Globus pallidus (tissue), 1 donor: ENCODE results near the gene TRAF5.
"Not testable (repeated sequence)": the region's sequence is repeated elsewhere in the genome, so short reads cannot be mapped to it uniquely, and the experiment has no call there.

Experiments
- DNase-seq: peaks from one replicate; pipeline ENCODE4 v3.0.0-alpha.2; 2015; ENCODE audit warnings: low spot score

The TRAF5 gene, protein sequence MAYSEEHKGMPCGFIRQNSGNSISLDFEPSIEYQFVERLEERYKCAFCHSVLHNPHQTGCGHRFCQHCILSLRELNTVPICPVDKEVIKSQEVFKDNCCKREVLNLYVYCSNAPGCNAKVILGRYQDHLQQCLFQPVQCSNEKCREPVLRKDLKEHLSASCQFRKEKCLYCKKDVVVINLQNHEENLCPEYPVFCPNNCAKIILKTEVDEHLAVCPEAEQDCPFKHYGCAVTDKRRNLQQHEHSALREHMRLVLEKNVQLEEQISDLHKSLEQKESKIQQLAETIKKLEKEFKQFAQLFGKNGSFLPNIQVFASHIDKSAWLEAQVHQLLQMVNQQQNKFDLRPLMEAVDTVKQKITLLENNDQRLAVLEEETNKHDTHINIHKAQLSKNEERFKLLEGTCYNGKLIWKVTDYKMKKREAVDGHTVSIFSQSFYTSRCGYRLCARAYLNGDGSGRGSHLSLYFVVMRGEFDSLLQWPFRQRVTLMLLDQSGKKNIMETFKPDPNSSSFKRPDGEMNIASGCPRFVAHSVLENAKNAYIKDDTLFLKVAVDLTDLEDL

DNA sequence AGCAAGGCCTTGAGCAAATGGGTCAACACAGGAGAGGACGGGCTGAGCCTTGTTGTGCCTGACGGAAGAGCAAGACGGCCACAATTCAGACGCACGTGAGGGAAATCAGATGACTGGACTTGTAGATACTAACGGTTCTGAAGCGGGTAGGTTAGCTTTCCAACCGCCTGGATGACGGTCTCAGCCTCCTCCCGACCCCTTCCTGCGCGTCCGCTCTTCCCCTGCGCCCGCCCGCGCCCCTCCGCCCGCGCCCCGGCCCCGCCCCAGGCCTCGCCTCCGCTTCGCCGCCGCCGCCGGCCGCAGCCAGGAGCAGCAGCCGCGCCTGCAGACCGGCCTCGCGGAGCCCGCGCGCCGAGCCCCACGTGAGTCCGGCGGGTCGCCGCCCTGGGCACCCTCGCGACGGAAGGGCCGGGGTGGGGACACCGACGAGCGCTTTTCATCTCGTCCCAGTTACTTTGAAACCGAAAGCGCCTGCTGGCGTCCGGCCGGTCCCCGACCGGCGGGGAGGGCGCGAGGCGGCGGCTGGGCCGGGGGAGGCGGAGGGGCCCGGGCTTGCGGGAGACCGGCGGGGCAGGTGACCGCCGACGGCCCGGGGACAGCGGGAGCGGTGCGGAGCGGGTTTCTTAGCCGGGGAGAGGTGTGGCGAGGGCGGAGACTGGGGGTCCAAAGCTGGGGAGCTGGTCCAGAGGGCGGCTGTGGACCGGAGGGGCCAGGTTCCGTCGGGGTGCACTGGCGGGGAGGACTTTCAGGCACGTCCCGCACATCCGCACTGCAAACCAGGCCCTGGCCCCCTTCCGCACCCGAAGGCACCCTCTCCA lies at the start of gene TRAF5:
Gene TRAF5 (plus strand): TSS at position 306 of the 818 bp plus-strand sequence. CDS start 26,407 bp downstream, outside the sequence.
- peak; percentile 25 for DNase-seq

DNA sequence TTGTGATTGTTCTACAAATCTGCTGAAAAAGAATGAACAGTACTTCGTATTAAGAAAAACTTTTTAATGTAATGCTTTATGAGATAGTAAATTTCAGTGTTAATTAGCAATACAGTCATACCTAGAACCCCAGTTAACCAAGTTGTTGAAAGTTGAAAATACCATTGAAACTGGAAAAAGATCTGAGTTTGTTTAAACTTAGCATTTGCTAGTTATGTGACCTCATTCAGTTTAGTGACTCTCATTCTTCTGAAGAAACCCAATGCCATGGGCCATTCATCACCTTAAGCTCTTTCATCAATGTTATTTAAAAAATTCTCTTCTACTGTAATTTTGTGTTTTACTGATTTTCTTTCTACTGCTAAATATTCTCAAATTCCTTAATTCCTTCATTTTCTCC lies 47.3 kb upstream of the TRAF5 start:
- DNase-seq, result no peak

DNA sequence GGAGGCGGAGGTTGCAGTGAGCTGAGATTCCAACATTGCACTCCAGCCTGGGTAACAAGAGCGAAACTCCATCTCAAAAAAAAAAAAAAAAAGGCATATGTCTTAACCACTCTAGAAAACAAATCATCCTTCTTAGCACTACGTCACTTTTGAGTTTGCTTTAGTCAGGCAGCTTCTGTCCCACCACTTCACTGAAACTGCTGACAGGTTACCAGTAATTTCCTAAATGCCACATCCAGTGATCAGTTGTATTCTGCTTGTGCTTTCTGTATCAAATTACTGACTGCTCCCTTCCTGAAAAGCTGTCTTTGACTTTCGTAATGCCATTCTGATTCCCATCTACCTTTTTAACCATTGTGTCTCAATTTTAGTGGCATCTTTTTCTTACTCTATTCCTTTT lies 45.7 kb upstream of the TRAF5 start:
- DNase-seq, result no peak

DNA sequence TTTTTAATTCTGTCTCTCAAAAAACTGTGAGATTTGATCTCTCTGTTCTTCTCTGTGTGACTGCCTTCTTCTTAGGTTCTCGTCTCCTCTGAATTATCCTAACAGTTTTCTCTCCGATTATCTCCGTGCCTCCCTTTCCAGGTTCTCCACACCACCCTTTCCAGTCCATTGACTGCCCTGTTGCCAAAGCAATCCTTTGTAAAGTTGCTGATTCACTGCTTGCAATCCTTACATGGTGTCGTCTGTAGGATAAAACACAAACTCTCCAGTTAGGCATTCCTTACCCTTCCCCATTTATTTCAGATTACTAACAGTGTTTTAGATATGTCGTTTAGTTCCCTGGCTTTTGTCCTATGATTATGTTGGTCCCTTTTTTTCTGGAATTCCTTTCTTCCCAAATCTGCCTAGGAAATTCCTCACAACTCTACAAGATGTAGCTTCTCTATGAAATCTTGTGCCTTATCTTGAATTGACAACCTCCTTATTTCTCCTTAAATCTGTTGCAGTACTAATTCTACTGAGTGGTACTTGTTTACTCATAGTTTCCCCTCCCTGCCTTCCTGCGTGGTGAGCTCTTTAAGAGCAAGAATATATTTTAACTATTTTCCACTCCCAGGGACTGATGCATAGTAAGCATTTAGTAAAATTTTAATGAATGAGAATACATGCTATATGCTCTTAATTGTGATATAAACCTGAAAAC lies 45.2 kb upstream of the TRAF5 start:
- no peak for DNase-seq

DNA sequence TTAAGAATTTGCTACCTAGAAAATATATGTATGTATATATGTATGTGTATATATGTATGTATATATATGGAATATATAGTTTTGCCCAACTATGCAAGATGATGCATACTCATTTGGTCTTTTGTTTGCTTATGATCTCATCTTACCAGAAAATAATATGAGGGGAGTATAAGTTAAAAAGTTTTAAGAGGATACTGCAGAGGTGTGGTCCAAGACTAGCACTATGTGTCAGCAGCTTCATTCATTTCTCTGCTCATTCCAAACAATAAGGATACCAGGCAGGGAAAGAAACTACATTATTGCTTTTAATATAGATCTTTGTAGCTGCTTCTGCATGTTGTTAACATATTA lies 44.6 kb upstream of the TRAF5 start:
- DNase-seq, result no peak

DNA sequence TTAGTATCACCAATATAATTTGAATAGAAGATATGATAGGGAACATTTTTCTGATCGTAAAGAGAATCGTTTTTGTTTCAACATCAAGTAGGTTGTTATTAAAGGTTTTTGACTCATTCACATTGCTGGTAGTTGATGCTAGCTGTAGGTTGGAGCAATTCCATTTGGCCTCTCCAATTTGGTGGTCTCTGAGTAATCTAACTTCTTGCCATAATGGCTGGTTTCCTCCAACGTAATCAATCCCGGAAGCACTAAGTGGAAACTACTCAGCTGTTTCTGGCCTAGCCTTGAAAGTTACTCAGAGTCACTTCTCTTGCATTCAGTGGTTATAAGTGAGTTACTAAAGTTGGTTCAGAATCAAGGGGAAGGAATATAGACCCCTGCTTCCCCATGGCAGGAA lies 41.4 kb upstream of the TRAF5 start:
- DNase-seq, result no peak

DNA sequence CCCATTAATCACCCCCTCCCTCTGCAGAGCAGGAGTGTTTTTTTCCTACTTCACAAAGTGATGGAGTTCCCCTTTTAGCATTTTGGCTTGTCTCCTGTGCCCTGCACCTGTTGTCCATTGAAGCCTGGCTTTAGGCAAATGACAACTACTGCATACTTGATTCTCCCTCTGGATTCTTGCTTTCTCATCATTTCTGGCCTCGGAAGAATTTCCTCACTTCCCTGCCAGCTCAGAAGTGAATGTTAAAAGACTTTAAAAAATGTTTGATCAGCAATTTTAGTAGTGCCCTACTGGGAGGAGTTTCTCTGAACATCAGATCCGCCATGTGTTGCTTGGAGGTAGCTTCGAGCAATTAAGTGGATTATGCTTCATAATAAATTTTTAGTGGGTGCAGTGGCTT lies 39.4 kb upstream of the TRAF5 start:
- no peak for DNase-seq

DNA sequence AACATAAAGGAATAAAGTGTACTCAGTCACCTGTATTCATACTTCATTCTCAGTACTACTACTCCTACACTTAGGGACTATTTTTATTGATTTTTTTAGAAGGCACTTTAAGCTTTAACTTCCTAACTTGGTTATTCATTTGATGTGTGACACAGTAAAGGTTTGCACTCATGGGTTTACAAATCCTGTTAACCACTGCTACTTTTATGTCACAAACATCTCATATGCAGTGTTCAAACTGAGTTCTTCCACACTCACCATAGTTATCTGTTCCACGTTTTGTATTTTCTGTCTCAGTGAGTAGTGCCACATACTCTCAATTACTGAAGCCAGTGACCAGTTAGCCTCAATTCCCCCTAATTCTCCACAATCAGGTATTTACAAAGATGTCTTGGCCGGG lies 34.2 kb upstream of the TRAF5 start:
- DNase-seq, result no peak

DNA sequence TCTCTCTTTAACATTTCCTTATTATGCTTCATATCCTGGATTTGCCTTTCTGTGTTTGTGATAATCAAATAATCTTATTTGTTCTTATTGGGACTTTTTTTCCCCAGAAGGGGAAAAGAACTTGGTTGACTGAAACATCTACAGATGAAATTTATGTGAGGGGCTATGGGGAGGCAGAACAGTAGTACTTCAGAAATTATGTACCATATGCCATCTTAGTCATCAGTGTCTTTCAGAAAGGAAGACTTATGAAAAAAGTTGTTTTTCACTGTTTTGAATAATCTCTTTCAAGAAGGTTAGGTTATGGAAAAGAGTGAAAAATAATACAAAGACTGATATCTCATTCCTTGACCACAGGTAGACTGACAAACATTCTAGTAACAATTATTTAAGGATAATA lies 30.2 kb upstream of the TRAF5 start:
- DNase-seq, result no peak

DNA sequence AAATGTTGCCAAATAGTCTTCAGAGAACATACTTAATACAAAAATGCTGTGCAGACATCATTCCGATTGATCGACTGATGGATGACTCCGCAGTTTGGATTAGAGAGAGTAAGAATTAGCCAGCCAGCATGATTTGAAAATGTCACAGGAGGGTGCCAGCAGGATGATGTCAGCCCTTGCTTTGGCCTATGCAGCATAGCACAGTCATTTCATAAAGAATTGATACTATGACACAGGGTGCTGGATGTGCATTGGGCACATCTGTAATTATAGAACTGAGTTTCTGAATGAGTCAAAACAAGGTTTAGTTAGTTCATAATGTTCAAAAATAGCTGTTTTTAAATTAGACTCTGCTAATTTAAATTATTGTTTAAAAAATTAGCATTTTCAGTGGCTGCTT lies 21.6 kb upstream of the TRAF5 start:
- DNase-seq, result peak; percentile 21

DNA sequence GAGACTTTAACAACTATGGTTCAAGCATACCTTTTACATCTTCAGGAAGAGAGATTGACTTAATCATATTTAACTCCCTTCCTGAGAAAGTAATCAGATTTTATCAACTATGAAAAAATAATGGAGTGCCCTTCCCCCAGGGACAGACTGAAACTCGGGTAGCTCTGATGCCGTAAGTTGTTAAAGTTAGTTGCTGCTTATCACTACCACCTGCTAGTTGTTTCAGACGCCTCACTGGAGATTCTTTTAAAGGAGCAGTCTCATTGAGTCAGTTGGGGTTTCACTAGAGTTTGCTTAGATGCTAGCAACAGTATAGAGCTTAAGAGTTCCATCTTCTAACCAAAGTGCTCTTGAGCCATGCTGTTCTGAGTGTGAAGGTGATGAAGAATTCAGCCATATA lies 17.0 kb upstream of the TRAF5 start:
- DNase-seq, result no peak

DNA sequence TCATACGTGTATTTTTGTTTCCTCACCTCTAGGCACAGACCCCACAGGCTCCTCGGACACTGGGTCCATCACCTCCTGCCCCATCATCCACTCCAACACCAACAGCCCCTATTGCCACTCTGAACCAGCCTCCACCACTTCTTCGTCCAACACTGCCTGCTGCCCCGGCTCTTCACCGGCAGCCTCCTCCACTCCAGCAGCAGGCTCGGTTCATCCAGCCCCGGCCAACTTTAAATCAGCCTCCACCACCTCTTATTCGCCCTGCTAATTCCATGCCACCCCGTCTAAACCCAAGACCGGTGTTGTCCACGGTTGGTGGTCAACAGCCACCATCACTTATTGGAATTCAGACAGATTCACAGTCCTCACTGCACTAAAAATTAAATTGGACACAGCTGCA lies 13.2 kb upstream of the TRAF5 start:
- no peak for DNase-seq

DNA sequence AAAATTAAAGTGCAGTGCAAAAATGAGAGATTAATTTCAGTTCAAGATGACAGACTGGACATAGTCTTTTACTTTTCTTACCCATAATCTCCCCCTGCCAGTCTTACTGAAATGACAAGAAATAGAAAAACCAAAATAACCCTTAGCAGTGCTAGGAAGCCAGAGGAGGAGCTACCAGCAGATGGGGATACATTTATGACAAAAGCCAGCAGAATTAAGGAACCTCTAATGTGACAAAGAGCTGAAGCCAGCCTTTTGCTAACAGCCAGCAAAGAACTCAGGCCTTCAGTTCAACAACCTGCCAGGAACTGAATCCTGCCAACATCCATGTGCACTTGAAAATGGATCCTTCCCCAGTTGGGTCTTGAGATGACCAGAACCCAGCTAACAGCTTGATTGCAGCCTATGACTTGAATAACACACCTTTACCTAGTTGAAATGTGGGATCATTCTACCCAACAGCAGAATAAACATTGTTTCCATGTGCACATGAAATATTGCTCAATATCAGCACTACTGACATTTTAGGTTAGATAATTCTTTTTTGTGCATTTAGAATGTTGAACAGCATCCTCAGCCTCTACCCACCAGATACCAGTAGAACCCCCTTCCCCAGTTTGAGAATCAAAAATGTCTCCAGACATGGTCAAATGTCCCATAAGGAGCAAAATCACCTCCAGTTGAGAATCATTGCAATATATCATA lies 7.9 kb upstream of the TRAF5 start:
- DNase-seq, result no peak

DNA sequence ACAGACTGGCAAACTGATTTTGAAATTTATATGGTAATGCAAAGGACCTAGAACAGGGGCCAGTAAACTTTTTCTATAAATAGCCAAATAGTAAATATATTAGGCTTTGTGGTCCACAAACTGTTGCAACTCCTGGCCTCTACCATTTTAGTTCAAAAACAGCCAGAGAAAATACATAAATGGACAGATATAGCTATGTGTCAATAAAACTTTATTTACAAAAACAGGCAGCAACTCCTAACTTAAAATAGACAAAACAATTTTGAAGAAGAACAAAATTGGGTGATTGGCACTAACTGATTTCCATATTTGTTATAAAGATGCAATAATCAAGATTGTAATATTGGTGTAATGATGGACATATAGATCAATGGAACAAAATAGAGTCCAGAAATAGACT lies 6.7 kb upstream of the TRAF5 start:
- DNase-seq, result no peak

DNA sequence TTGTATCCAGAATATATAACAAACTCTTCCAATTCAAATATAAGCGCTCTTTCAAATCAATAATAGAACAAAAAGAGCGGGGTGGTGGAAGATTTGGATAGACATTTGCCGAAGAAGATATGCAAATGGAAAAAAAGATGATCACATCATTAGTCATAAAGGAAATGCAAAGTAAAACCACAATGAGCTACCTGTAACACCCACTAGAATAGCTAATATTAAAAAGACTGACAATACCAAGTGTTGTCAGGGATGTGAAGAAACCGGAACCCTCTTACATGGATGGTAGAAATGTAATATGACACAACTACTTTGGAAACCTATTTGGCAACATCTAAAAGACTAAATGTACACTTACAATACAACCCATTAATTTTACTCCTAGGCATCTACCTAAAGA lies 5.7 kb upstream of the TRAF5 start:
- DNase-seq, result no peak

DNA sequence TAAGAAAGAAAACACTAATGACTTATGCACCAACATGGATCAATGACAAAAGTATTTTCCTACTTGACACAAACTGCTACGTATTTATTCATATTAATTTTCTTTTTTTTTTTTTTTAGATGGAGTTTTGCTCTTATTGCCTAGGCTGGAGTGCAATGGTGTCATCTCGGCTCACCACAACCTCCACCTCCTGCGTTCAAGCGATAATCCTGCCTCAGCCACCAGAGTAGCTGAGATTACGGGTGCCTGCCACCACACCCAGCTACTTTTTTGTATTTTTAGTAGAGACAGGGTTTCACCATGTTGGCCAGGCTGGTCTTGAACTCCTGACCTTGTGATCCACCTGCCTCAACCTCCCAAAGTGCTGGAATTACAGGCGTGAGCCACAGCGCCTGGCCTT lies 5.0 kb upstream of the TRAF5 start:
- DNase-seq, result not testable (repeated sequence)

DNA sequence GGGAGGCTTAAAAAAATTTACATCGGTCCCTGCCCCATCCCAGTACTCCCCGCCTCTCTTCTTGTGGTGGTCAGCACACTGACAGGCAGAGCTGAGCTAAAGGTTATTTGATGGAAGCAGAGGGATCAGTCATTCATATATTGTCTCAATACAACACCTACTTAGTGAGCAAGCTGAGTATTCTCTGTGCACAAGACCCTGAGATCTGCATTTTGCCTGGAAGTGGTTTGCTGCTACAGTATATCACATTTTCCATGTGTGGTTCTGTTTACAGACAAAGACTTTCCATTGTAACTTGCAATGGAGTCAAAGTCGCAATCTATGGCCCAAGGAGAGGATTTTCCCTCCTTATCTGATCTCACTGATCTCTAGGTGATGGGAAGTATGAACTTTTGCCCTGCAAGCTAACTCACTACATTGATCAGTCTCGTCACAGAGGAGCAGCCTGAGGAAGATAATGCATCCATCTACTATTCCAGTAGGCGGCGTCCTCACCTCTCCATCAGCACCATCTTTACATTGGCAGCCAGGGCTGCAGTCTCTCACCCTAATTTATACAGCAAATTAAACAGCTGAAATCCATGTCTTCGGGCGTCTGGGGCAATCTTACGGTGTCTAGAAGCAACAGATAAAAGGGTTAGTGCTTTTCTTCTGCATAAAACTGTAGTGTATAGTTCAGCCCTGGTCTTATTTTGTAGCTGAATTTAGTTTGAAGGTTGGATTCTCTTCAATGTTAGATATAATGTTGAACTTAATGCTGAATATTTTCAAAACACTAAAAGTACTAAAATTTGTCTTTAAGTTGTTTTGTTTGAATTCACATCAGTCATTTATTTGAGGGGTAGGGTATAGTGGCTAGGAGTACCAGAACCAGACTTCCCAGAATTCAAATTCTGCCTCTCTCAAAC lies 3.2 kb upstream of the TRAF5 start:
- DNase-seq, result peak; percentile 43

DNA sequence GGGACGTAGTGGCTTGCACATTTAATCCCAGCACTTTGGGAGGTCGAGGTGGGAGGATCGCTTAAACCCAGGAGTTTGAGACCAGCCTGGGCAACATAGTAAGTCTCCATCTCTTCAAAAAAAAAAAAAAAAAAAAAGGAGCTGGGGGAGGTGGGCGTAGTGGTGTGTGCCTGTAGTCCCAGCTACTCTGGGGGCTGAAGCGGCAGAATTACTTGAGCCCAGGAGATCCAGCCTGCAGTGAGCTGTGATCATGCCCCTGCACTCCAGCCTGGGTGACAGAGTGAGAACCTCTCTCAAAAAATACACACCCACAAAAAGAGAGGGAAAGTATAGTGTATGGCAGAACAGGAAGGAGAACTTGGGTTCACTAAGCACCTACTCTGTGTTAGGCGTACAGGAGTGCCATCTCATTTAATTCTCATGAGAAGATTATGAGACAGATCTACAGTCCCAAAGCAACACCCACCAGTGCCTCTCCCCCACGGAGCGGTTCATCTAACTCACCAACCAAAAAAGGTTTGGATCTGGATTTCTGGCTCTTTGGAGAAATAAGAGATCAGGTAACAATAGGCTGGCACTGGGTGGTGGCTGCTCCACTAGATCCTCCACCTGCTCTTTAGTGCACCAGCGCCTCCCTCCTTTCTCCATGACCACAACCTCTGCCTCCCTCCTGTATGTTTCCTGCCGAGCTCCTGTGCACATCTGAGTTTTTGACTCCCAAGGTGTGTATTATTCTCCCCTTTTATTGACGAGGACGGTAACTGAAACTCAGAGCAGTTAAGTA lies 1.4 kb upstream of the TRAF5 start:
- no peak for DNase-seq

DNA sequence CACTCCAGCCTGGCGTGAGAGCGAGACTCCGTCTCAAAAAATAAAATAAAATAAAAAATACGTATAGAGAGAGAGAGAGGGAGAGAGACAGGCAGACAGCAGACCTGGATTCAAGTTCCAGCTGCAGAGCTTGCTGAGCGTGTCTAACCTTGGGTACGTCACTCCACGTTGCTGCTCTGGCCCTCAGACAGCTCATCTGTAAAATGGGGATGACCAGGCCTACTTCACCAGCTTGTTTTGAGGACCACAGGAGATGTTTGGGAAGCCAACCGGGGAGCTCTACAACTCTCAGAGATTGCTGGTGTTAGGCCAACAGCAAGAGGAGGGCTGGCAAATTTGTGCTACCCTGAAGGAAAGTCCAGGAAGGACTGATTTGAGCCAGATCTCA lies 499 bp upstream of the TRAF5 start:
- DNase-seq, result no peak

DNA sequence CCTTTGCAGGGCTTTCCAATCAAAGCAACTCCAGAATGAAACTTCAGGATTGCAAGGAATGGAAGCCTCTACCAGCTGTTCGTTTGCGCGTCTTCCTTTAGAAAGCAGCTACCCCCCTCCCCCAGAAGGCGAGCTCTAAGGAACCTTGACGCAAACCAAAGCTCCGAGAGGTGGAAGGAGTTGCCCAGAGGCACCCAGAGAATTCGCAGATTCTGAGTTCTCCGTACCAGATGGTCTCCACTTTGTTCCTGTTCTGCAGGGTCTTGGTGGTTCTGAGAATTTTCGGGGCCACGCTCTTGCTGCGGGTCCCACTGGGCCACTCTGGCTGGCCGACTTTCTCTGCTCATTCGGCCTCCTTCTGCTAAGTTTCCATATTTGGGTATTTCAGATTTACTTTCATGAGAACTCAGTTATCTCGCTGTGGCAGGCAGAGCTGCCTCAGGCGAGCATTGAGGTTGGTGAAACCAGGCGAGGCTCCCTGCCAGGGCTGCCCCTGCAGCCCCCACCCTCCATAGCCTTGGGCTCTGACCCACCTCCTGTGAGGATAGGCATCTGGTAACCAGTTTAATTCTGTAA lies 801 bp downstream of the TRAF5 start:
- DNase-seq, result no peak
